Retinal pigment epithelial cell (primary cell): ENCODE data around the gene KIAA1671.

ENCODE experiments used
- DNase-seq: peaks from one replicate; pipeline ENCODE4 v3.0.0-alpha.2; 2010; ENCODE audit warnings: low read depth
- H3K4me3 ChIP-seq: 2 replicates; pipeline ENCODE4 v1.5.1; 2011; ENCODE audit warnings: mild to moderate bottlenecking, low read length, control low read depth, moderate library complexity
- CTCF ChIP-seq: conservative IDR thresholded peaks from 2 replicates; pipeline ENCODE4 v1.5.1; 2011; ENCODE audit warnings: low read depth, low read length, control low read depth, inconsistent platforms

Gene KIAA1671

GRCh38 chr22:25078591-25078990, 126.1 kb downstream of the KIAA1671 start:
- H3K4me3 ChIP-seq: no peak overlapping the region
- no peak for TF ChIP-seq CTCF
- DNase-seq: no peak

DNA sequence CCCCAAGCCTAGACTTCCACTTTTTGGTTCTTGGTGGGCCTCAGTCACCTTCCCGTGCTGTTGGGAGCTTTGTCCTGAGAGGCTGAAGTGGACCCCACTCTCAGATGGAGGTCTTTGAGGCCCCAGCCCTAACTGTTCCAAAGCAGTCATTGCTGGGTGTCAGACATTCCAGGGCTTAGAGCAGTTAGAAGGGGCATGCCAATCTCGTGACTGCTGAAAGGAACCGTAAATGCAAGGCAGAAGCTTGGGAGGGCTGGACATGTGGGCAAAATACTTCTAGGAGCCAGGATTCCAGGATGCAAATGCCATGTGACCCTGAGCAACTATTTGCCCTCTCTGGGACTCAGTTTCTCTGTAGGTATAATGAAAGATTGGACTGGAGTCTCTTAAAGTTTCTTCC, 128.3 kb downstream of the KIAA1671 start:
- no peak for TF ChIP-seq CTCF
- DNase-seq: peak; percentile 42
- H3K4me3 ChIP-seq: no peak overlapping the region

DNA sequence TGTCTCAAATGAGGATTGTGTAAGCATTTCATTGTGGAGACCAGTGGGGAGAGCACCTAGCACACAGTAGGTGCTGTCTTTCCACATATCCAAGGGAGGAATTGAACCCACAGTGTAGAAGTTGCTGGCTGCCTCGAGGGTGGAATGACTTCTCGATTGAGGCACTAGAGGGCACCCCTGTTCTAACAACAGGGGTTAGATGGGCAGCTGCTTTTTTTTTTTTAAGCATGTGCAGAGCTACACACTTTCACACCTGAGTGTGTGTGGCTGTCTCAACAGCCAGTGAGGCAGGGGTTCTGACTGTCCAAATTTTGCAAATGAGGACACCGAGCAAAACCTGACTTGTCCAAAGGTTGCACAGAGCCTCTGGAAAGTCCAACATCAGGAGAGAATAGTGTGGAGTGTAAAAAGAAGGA, 128.9 kb downstream of the KIAA1671 start:
- peak; percentile 67 for TF ChIP-seq CTCF
- no peak for DNase-seq
- H3K4me3 ChIP-seq: no peak overlapping the region

DNA sequence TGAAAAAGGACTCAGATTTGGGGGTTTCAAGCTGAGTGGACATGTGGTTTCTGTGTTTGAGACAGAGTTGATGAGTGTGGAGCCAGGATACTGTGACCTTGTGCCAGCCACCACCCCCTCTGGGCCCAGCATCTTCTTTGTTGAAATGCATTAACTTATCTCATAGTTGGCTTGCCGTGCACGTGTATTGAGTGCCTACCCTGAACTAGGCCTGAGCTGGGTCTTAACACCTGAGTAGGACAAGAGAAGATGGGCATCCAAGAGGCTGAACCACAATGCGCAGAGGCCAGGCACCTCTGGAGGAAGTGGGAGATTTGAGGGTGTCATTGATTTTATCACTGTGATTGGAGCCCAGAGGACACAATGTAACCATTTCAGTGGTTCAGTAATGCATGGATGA, 129.6 kb downstream of the KIAA1671 start:
- no peak for TF ChIP-seq CTCF
- H3K4me3 ChIP-seq: no peak overlapping the region
- DNase-seq: no peak

DNA sequence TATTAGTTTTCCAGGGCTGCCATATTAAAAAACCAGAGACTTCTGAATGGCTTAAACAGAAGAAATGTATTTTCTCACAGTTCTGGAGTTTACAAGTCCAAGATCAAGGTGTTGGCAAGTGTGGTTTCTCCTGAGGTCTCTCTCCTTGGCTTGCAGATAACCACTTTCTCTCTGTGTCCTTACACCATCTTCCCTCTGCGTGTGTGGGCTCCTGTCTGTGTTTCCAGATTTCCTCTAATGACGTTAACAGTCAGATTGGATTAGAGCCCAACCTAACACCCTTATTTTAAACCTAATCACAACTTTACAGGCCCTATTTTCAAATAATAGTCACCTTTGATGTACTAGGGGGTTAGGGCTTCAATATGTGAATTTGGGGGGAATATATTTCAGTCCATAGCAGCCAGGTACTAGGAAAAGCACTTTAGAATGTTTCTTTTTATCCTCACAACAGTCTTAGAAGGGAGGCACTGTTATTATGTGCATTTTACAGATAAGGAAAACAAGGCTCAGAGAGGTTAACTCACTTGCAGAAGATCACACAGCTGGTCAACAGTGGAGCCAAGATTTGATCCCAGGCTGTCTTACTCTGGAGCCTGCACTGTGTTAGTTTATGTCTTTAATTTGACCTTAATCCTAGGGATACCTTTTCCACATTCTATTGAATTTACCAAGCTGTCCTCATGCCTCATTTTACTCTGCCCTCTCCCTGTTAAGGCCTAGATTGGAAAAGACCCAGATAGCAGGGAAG, 130.7 kb downstream of the KIAA1671 start:
- DNase-seq: no peak
- no peak for TF ChIP-seq CTCF
- no peak overlapping the region for H3K4me3 ChIP-seq

GRCh38 chr22:25083807-25084200, 131.3 kb downstream of the KIAA1671 start:
- TF ChIP-seq CTCF: no peak
- no peak for DNase-seq
- H3K4me3 ChIP-seq: no peak overlapping the region

GRCh38 chr22:25084405-25085107, 132.0 kb downstream of the KIAA1671 start:
- TF ChIP-seq CTCF: no peak

More at GRCh38 chr22:25084405-25085107, 132.0 kb downstream of the KIAA1671 start:
- H3K4me3 ChIP-seq: no peak overlapping the region
- DNase-seq: no peak
